Stimulated activated CD8-positive, alpha-beta memory T cell treated with anti-CD3 and anti-CD28 coated beads, Interleukin-7, amount 100 ng/mL, for 48 hours (primary cell): ENCODE measurements around the gene MAVS.
A peak's percentile ranks its signal among the peaks of the same experiment; 100 is the strongest.
"Not testable (repeated sequence)": the region's sequence is repeated elsewhere in the genome, so short reads cannot be mapped to it uniquely, and the experiment has no call there.

Experiments used
- DNase-seq, 2 donors: peaks; one replicate each; pipeline ENCODE4 v3.0.0-alpha.2; 2020; ENCODE audit warnings: low read depth in 1 of 2; ENCODE audit errors: extremely low read depth in 1 of 2

Gene MAVS

DNA sequence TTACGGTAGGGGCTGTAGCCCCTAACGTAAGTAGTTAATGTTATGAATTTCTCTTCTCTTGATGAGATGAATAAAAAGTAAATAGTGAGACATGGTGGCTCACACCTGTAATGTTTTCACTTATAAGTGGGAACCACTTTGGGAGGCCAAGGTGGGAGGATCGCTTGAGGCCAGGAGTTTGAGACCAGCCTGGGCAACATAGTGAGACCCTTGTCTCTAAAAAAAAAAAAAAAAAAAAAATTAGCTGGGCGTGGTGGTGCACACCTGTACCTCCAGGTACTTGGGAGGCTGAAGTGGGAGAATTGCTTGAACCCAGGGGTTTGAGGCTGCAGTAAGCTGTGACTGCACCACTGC lies 32.3 kb downstream of the MAVS start:
- not testable (repeated sequence) for DNase-seq

DNA sequence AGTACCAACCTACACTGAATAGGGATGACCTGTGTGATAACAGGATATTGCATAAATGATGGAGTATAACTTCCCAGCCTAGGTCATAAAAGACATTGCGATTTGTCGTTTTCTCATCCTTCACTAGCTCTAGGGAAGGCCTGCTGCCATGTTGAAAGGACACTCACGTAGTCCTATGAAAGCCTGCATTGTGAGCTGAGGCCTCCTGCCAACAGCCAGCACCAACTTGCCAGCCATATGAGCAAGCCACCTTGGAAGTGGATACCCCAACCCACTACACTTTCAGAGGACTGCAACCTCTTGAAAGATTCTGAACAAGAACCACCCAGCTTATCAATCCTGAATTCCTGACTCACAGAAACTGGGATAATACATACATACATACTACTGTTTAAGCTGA lies 39.1 kb downstream of the MAVS start:
- no peak for DNase-seq

DNA sequence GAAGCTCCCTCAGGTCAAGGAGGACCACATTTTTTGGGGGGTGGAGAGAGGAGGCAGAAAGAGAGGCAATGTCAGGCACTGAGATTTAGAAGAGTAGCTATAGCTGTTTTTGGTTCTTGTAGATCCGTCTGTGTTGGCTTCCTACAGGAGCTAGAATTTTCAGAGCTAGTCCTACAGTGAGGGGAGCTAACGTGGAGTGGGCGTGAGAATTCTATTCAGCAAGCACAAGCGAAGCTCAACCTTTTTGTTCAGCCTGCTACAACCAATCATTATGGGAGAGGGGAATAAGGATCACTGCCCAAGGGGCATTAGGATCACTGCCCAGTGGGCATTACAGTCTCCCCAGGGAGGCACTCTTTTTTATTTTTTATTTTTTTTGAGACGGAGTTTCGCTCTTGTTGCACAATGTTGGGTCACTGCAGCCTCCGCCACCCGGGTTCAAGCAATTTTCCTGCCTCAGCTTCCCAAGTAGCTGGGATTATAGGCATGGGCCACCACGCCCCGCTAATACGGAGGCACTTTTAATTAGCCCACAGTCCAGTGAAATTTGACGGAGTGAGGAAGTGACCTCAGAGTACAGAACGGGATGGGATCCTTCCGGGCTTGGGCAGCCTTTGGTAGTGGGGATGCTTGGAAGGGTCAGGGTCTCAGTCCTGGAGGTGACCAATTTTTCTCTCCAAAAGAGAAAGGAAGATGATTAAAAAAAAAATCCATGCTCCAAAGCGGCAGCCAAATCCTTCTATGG lies 41.4 kb downstream of the MAVS start:
- no peak for DNase-seq

DNA sequence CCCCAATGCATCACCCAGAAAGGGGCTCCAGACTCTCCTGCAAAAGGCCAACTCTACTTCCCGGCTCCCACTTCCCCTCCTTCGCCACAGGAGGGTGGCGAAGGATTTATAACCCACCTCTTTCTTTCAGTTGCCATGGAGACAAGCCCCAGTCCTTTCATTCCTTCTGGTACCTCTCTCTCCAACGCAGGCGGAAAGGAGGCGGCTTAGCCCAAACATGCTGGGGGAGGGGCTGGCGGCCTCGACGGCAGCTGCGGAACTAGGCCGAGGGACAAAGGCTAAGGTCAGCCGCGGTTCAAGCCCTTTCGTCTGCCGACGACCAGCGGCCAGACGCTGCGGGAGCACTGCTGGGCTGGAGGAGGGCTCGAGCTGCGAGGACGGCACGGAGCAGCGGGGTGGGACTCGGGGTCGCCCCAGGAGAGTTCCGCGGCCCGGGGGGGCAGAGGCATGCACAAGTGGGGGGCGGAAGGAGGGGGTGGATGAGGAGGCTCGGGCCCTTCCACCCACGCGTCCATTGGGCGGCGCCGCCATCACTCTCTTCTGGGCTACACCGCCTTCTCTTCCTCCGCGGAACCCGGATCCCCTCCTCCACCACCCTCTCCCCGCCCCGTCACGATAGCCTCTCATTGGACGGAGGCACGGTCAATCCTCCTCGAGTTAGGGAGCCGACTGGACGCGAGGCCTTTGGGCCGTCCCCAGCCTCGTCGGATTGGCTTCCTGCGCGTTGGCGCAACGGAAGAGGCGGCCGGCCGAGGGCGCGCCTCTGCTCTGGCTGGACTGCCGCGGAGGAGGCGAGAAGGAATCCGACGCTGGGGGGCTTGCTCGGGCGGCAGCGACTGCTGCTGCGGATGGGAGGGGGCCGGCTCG lies 42.2 kb downstream of the MAVS start, which contains the start of gene PANK2:
TSS of gene PANK2 (plus strand) at position 766 of the 867 bp plus-strand sequence.
- DNase-seq, result peak; percentile 92 to 98

DNA sequence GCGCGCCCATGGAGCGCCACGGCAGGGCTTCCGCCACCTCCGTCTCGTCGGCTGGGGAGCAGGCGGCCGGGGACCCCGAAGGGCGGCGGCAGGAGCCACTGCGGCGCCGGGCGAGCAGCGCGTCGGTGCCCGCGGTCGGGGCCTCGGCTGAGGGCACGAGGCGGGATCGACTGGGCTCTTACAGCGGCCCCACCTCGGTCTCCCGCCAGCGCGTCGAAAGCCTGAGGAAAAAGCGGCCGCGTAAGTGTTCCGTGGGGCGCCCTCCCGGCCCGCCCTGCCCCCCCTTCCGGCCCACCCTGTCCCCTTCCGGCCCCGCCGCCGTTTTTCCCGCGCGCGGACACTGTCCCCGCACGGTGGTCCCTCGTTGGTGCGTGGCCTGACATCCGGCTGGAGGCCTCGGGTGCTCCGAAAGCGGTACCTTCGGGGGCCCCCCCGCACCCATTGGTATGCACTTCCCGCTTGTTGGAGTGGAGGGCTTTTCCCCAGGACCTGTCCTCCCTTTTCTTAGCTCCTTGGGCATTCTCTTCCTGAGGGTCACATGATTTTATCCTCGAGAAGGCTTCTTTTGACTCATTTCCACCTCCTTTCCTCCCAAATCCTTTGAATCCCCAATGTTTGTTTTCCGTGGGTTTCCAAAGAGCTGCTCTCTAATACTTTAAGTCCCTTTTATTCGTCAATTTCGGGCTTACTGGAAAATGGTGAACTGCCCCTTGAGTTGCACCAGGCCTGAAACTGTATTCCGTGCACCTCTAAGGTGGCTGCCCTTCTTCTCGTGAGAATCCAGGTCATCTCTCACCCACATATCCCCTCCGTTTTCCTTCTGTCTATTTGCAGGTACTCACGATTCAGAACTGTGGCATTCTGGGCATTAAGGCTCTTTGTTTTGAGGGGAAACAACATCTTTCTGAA lies 43.1 kb downstream of the MAVS start:
- DNase-seq, result peak; percentile 32 to 34

DNA sequence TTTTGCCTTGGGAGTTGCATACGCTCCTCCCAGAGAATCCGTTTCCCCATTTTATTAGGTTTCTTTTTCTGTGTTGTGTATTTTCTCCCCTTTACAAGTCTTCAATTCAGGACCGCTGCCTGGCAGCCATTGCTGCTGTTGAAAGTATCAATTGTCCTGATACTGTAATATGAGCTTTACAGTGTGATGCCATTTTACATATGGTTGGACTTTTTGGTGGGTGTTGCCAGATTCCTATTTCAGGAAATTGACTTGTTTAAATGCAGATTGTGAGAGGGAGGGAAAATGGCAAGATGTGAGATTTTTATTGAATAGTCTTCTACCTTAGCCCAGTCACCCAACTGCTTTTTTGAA lies 43.7 kb downstream of the MAVS start:
- DNase-seq, result no peak

DNA sequence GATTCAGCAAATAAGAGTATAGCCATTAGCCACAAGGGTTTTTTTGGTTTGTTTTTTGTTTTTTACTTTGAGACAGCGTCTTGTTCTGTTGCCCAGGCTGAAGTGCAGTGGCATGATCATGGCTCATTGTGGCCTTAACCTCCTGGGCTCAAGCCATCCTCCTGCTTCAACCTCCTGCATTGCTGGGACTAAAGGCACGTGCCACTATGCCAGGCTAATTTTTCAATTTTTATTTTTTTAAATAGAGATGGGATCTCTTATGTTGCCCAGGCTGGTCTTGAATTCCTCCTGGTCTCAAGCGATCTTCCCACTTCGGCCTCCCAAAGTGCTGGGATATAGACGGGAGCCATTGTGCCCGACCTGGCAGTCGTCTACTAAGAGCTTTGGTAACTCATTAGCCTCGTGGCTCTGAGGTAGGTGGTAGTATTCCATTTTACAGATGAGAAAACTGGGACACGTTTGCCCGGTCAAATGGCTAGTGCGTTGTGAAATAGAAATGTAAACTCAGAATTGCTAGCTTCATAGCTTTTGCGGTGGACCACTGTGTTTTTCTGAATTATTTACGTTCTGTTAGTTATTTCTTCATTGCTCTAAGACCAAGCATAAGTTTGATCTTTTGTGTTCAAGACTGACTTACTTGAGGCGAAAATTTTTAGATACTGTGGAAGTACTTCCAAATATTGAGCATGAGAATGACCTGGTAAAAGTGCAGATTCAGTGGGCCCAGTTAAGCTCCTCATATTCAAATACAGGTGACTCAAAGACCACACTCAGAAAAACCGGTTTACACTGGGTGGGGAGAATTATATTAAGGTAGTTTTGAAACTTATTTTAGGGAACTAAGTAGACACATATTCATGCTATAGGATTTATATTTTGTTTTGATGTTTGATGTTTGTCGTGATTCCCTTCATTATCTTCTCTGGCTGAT lies 44.6 kb downstream of the MAVS start:
- DNase-seq, result no peak

DNA sequence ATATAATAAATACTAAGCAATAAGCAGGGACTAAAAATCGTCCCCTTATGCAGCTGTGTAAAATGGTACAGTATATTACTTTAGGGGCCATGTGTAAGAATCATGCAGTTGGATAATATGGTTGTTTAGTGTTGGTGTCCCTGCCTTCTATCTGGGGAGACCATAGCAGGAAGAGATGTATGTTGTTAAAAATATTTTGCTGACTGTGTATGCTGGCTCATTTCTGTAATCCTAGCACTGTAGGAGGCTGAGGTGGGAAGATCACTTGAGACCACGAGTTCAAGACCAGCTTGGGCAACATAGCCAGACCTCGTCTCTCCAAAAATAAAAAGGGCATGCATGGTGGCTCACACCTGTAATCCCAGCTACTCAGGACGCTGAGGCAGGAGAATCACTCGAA lies 48.2 kb downstream of the MAVS start:
- no peak for DNase-seq

DNA sequence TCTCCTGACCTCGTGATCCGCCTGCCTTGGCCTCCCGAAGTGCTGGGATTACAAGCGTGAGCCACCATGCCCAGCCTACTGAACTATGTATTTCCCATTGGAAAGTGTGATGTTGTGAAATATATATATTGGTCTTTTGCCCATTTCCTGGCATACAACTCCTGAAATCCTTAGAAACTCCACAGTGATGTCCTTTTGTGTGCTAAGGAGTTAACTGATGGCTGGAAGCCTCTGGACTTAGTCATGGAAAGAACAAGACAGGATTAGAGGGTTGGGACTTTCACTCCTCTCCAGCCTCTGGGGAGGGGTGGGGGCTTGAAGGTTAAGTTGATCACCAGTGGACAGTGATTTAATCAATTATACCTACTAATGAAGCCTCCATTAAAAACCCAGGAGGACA lies 49.7 kb downstream of the MAVS start:
- no peak for DNase-seq

DNA sequence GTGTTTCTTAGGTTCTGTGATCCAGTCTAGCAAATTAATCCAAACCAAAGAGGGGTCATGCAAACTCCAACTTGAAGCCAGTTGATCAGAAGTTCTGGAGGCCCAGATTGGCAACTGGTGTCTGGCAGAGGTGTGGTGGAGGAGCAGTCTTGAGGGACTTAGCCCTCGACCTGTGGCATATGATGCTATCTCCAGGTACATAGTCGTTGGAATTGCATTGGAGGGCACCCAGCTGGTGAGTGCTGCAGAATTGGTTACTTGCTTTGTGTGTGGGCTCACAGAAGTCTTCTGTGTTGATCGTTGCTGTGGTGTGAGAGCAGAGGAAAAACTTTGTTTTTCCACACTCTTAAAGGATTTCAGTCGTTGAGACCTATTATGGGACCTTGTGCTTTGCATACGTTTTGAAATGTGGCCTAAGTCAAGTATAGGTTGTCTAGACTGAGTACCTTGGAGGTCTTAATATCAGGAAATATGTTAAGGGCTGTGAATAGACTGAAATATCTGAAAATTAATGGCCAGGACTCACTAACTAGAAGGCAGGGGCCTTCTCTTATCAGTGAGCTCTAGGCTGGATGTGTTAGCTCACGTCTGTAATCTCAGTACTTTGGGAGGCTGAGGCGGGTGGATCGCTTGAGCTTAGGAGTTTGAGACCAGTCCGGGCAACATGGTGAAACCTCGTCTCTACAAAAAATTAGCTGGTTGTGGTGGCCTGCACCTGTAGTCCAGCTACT lies 50.4 kb downstream of the MAVS start:
- no peak for DNase-seq

DNA sequence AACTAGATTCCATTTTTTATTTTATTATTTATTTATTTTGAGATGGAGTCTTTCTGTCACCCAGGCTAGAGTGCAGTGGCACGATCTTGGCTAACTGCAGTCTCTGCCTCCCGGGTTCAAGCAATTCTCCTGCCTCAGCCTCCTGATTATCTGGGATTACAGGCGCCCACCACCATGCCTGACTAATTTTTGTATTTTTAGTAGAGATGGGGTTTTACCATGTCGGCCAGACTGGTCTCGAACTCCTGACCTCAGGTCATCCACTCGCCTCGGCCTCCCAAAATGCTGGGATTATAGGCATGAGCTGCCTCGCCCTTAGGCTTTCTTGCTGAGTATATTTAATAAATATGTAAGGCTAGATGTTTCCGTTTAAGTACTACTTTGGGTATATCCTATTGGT lies 51.5 kb downstream of the MAVS start:
- DNase-seq, result not testable (repeated sequence)

DNA sequence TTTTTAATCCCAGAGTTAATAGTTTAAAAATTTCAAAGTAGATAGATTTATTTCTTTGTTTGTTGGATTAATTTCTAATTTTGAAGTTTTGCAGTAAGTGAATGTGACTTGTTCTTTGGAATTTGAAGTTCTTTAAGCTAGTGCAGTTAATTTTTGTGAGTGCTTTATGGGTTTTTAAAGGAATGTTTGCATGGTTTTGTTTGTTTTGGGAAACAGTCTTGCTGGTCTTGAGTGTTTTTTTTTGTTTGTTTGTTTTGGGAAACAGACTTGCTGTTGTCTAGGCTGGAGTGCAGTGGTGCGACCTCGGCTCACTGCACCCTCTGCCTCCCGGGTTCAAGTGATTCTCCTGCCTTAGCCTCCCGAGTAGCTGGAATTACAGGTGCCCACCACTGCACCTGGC lies 52.0 kb downstream of the MAVS start:
- DNase-seq, result no peak

DNA sequence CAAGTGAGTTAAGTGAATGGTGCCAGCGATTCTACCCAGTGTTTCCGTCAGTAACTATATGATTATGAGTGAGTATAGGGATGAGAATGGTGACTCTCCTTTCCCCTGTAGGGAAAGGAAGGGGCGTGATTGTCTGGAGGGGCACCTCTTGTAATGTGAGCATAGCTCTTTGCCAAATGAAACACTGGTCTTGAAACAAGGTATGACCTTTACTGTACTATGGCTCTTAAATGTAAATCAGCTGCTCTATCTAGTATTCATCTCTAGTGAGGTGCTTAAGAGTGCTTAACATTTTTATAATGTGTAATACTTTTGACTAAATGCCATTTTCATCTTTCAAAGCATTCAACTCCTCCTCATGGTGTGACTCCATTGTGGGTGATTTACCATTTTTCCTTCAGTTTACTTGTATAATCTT lies 53.6 kb downstream of the MAVS start:
- no peak for DNase-seq

DNA sequence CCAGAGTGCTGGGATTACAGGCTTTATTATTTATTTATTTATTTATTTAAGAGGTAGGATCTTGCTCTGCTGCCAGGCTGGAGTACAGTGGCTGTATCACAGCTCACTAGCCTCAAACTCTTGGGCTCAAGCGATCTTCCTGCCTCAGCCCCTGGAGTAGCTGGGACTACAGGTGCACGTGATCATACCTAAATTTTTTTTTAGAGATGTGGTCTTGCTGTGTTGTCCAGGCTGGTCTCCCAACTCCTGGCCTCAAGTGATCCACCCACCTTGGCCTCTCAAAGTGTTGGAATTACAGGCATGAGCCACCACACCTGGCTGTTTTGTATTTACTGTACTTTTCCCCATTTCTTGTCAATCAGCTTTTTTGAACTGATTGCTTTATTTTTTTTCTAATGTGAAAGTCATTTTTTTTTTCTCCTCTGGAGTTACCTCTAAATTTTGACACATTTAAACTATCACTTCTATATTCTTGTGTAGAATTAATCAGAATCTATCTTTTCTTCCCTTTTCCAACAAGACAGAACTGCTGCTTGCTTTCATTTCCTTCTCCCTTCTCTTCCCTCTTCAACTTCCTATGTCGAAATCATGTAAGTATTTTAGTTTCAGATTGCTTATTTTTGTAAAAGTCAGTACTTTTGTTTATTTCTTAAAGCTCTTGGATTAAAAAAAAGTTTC lies 54.5 kb downstream of the MAVS start:
- DNase-seq, result no peak

DNA sequence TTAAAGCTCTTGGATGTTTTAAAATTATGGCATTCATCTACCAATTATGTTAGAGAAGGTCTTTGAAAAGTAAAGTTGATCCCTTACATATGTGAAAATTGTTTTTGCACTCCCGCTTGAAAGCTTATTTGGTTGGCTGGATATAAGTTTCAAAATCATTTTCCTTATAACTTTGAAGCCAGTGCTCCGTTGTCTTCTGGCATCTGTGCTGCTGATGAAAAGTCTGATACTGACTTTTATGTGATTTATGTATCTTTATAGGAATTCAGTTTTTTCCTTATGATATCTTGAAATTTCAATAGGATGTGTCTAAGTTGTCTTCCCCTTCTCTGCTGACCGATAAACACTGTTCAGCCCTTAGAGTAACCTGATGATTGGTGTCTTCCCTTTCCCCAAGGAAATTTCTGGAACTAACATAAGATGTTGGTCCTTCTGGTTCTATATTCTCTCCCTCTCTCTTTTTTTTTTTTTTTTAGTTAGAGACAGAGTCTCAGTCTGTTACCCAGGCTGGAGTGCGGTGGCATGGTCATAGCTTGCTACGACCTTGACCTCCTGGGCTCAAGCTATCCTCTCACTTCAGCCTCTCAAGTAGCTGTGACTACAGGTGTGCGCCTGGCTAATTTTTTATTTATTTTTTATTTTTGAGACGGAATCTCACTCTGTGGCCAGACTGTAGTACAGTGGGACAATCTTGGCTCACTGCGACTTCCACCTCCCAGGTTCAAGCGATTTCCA lies 55.2 kb downstream of the MAVS start:
- DNase-seq, result no peak

DNA sequence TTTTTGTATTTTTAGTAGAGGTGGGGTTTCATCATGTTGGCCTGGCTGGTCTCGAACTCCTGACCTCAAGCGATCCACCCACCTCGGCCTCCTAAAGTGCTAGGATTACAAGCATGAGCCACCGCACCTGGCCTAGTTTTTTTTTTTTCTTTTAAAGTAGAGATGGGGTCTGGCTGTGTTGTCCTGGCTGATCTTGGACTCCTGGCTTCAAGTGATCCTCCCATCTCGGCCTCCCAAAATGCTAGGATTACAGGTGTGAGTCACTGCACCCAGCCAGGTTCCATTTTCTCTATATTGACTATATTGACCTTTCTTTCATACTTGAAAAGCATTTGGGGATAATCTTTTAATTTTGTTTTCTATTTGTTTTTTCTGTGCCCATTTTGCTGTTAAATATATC lies 55.8 kb downstream of the MAVS start:
- no peak for DNase-seq

DNA sequence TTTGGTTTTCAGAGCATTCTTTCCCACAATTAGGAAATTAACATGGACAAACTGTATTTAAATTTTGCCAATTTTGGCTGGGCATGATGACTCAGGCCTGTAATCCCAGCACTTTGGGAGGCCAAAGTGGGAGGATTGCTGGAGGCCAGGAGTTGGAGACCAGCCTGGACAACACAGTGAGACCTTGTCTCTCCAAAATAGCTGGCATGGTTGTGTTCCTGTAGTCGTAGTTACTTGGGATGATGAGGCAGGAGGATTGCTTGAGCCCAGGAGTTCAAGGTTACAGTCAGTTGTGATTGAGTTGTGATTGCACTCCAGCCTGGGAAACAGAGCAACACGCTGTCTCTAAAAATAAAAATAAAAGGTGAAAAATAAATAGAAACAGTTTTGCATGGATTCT lies 57.6 kb downstream of the MAVS start:
- DNase-seq, result no peak

DNA sequence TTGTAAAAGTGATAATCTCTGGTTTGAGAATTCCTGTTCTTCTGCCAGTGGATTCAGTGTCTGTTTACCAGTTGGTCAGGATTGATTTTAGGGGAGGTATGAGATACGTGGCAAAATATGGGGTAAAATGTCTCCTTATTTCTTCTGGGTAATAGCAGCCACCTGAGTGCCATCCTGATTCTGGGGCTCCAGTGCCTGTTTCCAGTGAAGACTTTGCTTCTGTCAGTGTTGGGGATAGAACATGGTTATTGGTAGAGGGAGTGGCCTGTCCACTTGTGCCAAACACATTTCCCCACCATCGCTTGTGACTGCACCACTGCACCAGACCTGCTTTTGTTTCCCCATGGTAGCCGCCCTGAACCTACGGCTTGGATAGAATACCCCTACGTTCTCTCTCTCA lies 58.2 kb downstream of the MAVS start:
- no peak for DNase-seq
